Measurements from ENCODE around the gene PRAC2.

The PRAC2 gene

GRCh38 chr17:48720266-48721008 is 2.5 kb upstream of the PRAC2 start:
- DNase-seq (ENCODE audit: low spot score), result no peak

DNA sequence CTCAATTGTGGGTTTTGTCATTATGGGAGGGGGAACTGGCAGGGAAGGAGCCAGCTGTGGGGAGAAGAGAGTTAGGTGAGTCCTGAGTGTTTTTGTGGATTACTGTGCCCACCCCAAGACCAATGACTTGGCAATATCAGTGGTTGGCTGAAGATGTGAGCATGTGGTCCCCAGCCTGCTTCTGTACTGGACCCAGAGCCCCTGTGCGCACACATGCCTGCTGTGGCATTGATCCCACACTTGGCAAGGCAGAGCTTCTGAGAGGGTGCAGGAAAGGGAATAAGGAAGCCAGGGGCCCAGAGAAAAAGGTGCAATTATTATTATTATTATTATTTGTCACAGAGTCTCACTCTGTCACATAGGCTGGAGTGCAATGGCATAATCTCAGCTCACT is 2.0 kb upstream of the PRAC2 start:
- DNase-seq (ENCODE audit: low spot score), result no peak

- DNase-seq (ENCODE audit: low spot score), result no peak
These were observed 631 bp upstream of the PRAC2 start, which contains the start of gene PRAC1 for GRCh38 chr17:48722201-48722907. Gene PRAC1, minus strand, starts transcription at chr17:48722518. Its CDS starts 126 bp downstream, at chr17:48722392.

DNA sequence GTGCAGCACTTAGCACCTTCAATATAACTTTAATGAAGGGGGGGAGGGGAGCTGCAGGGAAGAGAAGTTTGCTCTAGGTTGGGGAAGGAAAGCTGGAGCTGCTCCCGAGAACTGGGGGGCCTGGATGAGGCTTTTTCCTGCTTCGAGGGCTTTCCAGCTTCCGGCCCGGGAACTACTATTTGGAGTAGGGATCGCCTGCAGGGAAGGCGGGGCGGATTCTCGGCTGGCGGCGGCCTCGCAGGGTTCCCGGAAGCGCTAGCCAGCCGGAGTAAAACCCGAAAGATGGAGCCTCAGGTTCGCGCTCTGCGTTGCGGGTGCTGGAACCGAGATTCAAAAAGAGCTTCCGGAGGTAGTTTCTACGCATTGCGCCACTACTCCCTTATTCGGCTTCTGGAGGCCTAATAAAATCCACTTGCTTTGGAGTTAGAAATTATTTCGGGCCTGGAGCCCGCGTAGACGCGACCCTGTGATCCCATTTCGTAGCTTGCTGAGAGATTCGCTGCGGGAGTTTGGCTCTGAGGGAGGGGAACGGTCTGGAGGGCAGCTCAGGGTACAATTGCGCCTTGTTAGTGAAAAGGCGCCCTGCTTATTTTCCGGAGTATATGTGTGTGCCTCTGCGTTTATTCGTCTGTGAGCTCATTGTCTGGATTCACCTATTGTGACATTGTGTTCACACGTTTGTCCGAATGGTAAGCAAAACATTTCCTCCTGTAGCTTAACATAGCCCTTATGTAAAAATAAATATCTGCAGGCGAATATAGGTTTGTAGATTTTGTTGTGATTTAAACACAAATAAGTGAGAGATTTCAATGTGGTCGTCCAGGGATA is 652 bp downstream of the PRAC2 start:
- DNase-seq (ENCODE audit: low spot score), result no peak

GRCh38 chr17:48724251-48725003 is 1.4 kb downstream of the PRAC2 start:
- DNase-seq (ENCODE audit: low spot score), result peak; percentile 64

DNA sequence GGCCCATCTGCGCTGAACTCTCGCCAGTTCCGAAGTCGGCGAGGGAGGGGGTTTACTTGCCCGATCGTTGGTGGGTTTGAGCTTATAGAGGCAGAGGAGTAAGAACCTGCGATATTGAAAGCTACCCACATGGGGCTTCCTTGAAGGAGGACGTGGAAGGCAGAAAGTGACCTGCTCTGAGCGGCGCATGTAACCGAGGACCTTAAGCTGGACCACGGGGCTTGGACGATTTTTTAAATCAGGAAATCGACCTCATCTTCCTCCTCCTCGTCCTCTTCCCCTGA is 2.0 kb downstream of the PRAC2 start:
- no peak for DNase-seq (ENCODE audit: low spot score)

GRCh38 chr17:48725288-48726064 is 2.5 kb downstream of the PRAC2 start:
- DNase-seq (ENCODE audit: low spot score), result no peak

GRCh38 chr17:48726114-48726915 is 3.3 kb downstream of the PRAC2 start:
- no peak for DNase-seq (ENCODE audit: low spot score)

GRCh38 chr17:48726916-48727286 is 3.9 kb downstream of the PRAC2 start:
- DNase-seq (ENCODE audit: low spot score), result no peak

- DNase-seq (ENCODE audit: low spot score), result no peak
These were observed 4.6 kb downstream of the PRAC2 start for GRCh38 chr17:48727415-48728175.

GRCh38 chr17:48728232-48729231 is 5.5 kb downstream of the PRAC2 start, which contains the start of gene HOXB13:
Gene HOXB13, minus strand, starts transcription at chr17:48728750. Its CDS starts 157 bp downstream, at chr17:48728593.
- no peak for DNase-seq (ENCODE audit: low spot score)

- DNase-seq (ENCODE audit: low spot score), result no peak
These were observed 6.6 kb downstream of the PRAC2 start for GRCh38 chr17:48729335-48730239.

DNA sequence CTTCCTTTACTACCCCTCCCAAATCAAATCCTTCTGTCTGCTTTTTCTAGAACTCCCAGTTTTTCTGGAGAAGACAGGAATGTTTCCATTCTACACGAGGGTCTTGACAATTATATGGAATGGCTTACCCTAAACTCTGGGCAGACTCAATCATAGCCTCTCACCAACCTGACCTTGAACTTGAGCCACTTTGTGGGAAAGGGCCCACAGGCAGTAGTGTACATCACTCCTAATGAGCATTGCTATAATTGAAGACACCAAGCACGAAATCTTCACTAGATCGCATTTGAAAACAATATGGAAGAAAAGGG is 7.2 kb downstream of the PRAC2 start:
- DNase-seq (ENCODE audit: low spot score), result no peak

DNA sequence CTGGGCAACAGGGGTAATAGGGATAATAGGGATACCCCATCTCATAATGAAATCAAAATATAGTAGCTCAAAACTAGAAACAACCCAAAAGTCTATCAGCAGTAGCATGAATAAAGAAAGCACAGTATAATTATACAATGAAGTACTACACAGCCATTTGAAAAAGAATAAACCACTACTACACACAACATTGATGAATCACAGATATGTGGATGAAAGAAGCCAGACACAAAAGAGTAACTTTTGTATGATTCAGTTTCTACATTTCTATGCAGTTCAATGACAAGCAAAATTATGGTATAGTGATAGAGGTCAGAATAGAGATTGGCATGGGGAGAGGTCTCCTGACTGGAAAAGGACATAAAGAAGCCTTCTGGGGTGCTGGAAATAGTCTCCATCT is 8.4 kb downstream of the PRAC2 start:
- DNase-seq (ENCODE audit: low spot score), result no peak

DNA sequence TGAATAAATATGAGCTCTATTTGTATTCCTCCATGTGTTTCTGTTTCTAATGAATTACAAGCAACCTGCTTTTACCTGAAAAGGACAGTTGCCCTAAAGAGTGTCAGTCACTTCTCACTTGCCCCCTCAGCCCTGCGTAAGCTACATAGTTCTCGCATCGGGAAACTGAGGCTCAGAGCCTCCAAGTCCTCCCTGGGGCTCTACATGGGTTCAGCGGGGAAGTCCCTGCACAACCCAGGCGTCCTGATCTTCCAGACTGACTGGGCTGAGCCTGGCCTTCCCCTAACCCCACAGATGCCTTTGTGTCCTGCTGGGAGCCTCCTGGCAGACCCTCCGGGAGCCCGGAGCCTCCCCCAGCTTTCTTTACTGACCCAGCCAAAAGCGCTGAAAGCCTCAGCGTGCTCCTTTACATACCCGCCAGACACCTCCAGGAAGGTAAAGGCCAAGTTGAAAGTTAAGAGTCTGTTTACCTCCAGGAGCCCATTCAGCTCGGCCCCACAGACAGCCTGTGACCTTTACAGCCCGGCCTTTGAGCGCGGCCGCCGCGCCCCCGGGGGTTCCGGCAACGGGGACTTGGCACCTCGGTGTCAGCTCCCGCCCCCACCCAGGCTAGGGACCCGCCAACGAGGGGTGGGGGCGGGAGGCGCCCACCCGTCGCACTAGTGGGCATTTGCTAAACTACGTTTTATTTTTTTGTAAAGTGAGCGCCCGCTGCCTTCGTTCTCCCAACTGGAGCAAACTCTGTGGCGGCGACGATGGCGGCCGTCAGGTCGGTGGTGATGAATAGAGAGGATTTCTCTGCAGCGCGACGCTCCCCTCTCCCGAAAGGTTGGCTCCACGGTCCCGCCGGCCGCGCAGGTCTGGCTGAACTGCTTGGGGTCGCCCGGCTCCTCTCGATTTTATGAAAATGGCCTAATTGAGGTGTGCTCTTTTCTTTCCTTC is 10.0 kb downstream of the PRAC2 start:
- no peak for DNase-seq (ENCODE audit: low spot score)

DNA sequence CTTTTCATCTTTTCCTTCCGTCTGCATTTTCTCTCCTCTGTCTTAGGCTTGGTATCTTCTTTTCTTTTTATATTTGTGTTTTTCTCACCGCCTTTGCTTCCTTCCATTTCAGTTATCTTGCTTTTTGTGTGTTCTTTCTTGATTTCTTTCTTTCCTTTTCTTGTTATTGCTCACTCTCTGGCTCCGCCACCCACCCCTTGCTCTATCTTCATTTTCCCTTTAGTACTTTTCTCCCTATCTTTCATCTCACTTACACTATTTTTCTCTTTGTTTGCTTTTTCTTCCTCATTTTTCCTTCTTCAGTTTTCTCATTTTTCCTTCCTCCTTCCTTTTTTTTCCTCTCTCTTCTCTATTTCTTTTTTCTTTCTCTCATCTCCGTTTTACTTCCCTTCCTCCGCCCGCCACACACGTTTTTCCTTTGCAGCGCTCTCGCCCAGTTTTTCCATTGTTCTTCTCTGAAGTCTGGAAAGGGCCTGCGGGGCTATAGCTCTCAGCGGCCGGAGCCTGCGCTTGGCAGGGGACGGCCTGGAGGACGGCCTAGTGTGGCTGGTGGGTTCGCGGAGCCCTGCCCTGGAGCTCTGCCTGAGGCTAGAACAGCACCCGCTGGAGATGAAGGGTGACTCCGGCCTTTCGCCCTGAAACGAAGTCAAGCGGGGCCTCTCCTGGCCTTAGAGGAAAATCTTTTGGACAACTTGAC is 10.8 kb downstream of the PRAC2 start:
- no peak for DNase-seq (ENCODE audit: low spot score)

Data from CD4-positive, alpha-beta T cell treated with Interleukin-6 at 100 ng/mL for 8 hours (primary cell).